NB4 (cell line): ENCODE data around the gene PLCB3.

ENCODE experiments used
- DNase-seq: peaks from one replicate; pipeline ENCODE4 v3.0.0; 2010; ENCODE audit warnings: low read depth
- H3K4me3 ChIP-seq: one replicate; pipeline ENCODE4 v1.5.1; 2011; ENCODE audit warnings: mild to moderate bottlenecking, low read depth, low read length, moderate library complexity
- CTCF ChIP-seq: IDR thresholded peaks from one replicate; pipeline ENCODE4 v1.5.1; 2012; ENCODE audit warnings: low read depth, low read length
- MYC ChIP-seq: IDR thresholded peaks from 2 replicates; pipeline ENCODE4 v1.6.1; 2011; ENCODE audit warnings: low read depth, low read length
- POLR2A ChIP-seq: IDR thresholded peaks from 2 replicates; pipeline ENCODE4 v1.6.1; 2011; ENCODE audit warnings: mild to moderate bottlenecking; ENCODE audit not compliant: insufficient read length; ENCODE audit errors: extremely low read depth
- TF ChIP-seq, protein P1 (sequence below): IDR thresholded peaks from 2 replicates; pipeline ENCODE4 v1.6.1; 2011; ENCODE audit warnings: low read depth, low read length

PLCB3 gene

GRCh38 chr11:64278576-64279190 is 27.4 kb downstream of the PLCB3 start:
- no peak for DNase-seq
- TF ChIP-seq POLR2A (no peak), MYC (no peak), CTCF (no peak)
- TF ChIP-seq, protein P1, sequence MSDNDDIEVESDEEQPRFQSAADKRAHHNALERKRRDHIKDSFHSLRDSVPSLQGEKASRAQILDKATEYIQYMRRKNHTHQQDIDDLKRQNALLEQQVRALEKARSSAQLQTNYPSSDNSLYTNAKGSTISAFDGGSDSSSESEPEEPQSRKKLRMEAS = no peak
- no peak overlapping the region for H3K4me3 ChIP-seq

GRCh38 chr11:64281957-64282770 is 30.8 kb downstream of the PLCB3 start:
- H3K4me3 ChIP-seq = no peak overlapping the region
- no peak for TF ChIP-seq POLR2A
- TF ChIP-seq CTCF = no peak
- TF ChIP-seq, protein P1 = no peak
- TF ChIP-seq MYC = no peak
- DNase-seq = no peak

DNA sequence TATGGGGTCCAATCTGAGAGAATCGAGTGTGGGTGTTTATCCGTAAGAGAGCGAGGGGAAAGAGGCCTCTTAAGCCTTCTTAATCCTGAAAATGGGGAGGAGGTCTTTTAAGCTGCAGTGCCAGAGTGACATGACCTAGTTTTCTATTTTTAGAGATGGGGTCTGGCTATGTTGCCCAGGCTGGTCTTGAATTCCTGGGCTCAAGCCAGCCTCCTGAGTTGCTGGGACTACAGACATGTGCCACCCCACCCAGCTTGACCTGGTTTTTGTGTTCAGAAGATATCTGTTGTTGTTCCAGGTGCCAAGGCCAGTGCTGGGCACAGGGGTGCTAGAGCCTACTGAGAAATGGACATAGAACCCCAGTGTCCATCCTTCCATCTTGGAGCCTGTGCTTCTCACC is 31.8 kb downstream of the PLCB3 start:
- DNase-seq = no peak
- no peak for TF ChIP-seq MYC
- no peak for TF ChIP-seq POLR2A
- TF ChIP-seq, protein P1 = no peak
- no peak for TF ChIP-seq CTCF
- H3K4me3 ChIP-seq = no peak overlapping the region

GRCh38 chr11:64284048-64284961 is 33.0 kb downstream of the PLCB3 start, which contains the start of gene BAD:
TSS of gene BAD (minus strand) at chr11:64284665. CDS start at chr11:64284368, 297 bp downstream.
- TF ChIP-seq CTCF (no peak), MYC (peak; percentile 7; the same call in 1 of the 2 replicates), POLR2A (peak; percentile 56)
- TF ChIP-seq, protein P1 = no peak
- H3K4me3 ChIP-seq = peak within 1 kb of the TSS; percentile 72
- DNase-seq = peak; percentile 94

- peak; percentile 84 for DNase-seq
Observed at GRCh38 chr11:64284962-64285884, 33.9 kb downstream of the PLCB3 start, which contains the start of gene GPR137. TSS of gene GPR137 (plus strand) at chr11:64285848. CDS start at chr11:64286525, 677 bp downstream.

More at GRCh38 chr11:64284962-64285884, 33.9 kb downstream of the PLCB3 start, which contains the start of gene GPR137:
- peak within 1 kb of the TSS; percentile 72 for H3K4me3 ChIP-seq
- TF ChIP-seq CTCF (no peak), POLR2A (peak; percentile 41)
